RWPE2 (cell line): ENCODE results near the gene LDLRAD4.

Source experiments
- ATAC-seq: fragments of 200-7000 bp; cut with Tn5 transposase; 3 replicates; pipeline ENCODE4 v1.9.1; 2021; ENCODE audit warnings: low read depth
- DNase-seq: peaks from one replicate; pipeline ENCODE4 v3.0.0-alpha.2; 2020; ENCODE audit warnings: low spot score
- H3K27ac ChIP-seq: fragments of 450-650 bp; 2 replicates; pipeline ENCODE4 v1.5.1; 2017; ENCODE audit warnings: mild to moderate bottlenecking; ENCODE audit not compliant: poor library complexity, severe bottlenecking
- H3K27me3 ChIP-seq: fragments of 250-450 bp; sonication (Bioruptor Pico); 2 replicates; pipeline ENCODE4 v1.5.1; 2021; ENCODE audit warnings: mild to moderate bottlenecking, moderate library complexity; ENCODE audit not compliant: insufficient read depth, poor library complexity, severe bottlenecking
- H3K36me3 ChIP-seq: fragments of 250-450 bp; sonication (Bioruptor Pico); 2 replicates; pipeline ENCODE4 v1.5.1; 2020; ENCODE audit warnings: low read depth, mild to moderate bottlenecking, moderate library complexity
- H3K4me1 ChIP-seq: fragments of 250-450 bp; sonication (Bioruptor Pico); 2 replicates; pipeline ENCODE4 v1.5.1; 2021; ENCODE audit warnings: mild to moderate bottlenecking, moderate library complexity; ENCODE audit not compliant: insufficient read depth, poor library complexity, severe bottlenecking
- H3K4me3 ChIP-seq: fragments of 250-450 bp; sonication (Bioruptor Pico); 2 replicates; pipeline ENCODE4 v1.5.1; 2021; ENCODE audit warnings: mild to moderate bottlenecking, moderate library complexity; ENCODE audit not compliant: severe bottlenecking
- H3K9me3 ChIP-seq: fragments of 250-450 bp; sonication (Bioruptor Pico); 2 replicates; pipeline ENCODE4 v1.5.1; 2021; ENCODE audit warnings: mild to moderate bottlenecking, moderate library complexity; ENCODE audit not compliant: severe bottlenecking
- TF ChIP-seq, protein P1 (sequence below): fragments of 450-650 bp; IDR thresholded peaks from one replicate; pipeline ENCODE4 v1.5.1; 2017; ENCODE audit warnings: mild to moderate bottlenecking, moderate library complexity; ENCODE audit not compliant: poor library complexity, severe bottlenecking

Gene LDLRAD4

DNA sequence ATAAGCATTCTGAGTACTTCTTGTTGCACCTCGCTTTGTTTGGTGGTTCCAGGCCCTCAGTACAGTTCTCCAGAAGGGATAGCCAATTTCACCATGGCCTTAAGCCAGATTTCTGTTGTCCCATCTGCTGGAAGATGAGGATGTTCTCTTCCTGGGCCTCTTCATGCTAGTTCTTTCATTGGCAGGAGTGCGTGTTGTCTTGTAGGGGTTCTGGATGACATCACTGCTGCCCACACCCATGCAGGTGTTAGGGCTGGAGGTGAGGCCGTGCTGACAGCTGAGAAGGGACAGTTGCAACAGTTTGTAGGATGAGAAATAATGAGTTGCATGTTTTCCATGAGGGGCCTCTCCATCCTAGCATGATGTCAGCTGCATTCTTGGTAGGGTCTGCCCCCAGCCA is 142.9 kb downstream of the LDLRAD4 start:
- Histone ChIP-seq H3K9me3 (no peaks in the 10 kb centered on the region), H3K27ac (no peak overlapping the region), H3K4me1 (no peaks in the 10 kb centered on the region), H3K36me3 (no peaks in the 10 kb centered on the region), H3K27me3 (peaks cover 2% of the 10 kb centered on the region), H3K4me3 (no peak overlapping the region)
- TF ChIP-seq, protein P1, sequence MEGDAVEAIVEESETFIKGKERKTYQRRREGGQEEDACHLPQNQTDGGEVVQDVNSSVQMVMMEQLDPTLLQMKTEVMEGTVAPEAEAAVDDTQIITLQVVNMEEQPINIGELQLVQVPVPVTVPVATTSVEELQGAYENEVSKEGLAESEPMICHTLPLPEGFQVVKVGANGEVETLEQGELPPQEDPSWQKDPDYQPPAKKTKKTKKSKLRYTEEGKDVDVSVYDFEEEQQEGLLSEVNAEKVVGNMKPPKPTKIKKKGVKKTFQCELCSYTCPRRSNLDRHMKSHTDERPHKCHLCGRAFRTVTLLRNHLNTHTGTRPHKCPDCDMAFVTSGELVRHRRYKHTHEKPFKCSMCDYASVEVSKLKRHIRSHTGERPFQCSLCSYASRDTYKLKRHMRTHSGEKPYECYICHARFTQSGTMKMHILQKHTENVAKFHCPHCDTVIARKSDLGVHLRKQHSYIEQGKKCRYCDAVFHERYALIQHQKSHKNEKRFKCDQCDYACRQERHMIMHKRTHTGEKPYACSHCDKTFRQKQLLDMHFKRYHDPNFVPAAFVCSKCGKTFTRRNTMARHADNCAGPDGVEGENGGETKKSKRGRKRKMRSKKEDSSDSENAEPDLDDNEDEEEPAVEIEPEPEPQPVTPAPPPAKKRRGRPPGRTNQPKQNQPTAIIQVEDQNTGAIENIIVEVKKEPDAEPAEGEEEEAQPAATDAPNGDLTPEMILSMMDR = no peak
- ATAC-seq (no peak), DNase-seq (no peak)

DNA sequence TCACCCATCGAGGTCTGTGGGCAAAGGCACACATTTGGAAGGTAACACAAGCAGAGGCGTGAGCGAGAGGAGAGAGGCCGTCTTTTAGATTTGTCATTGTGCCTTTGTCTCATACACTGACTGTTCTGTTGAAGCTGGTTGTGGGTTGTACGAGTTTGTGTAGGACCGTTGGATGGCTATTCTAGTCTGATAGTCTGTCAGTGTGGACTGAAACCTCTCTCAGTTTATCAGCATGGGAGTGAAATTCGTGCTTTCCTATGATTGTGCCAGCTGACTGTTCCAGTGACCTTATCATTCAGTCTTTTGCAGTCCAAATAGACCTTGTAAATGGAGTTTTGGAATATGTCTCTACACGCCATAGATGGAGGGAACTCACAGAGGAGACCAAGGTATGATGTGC is 143.5 kb downstream of the LDLRAD4 start:
- no peak overlapping the region for H3K4me3 ChIP-seq
- DNase-seq = no peak
- no peaks in the 10 kb centered on the region for H3K4me1 ChIP-seq
- ATAC-seq = no peak
- TF ChIP-seq, protein P1 = no peak
- no peaks in the 10 kb centered on the region for H3K9me3 ChIP-seq
- peaks cover 2% of the 10 kb centered on the region for H3K27me3 ChIP-seq
- no peaks in the 10 kb centered on the region for H3K36me3 ChIP-seq
- no peak overlapping the region for H3K27ac ChIP-seq

DNA sequence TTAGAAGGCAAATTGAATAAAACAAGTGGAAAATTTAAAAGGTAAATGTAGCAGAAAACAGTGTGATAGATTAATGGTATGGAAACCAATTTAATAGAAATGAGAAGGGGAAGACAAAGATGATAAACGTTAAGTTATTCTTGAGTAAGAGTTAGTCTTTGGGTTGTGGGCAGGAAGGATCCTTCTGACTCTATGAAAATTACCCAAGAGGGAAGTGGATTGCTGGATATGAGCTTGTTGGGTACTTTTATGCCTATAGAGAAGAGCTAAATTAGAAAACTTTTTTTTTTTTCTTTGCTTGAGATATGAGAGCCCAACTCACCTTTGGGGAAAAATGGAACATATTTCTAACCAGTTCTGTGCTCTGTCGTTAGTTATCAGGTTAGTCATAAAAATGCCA is 144.0 kb downstream of the LDLRAD4 start:
- TF ChIP-seq, protein P1 = no peak
- no peaks in the 10 kb centered on the region for H3K4me1 ChIP-seq

DNA sequence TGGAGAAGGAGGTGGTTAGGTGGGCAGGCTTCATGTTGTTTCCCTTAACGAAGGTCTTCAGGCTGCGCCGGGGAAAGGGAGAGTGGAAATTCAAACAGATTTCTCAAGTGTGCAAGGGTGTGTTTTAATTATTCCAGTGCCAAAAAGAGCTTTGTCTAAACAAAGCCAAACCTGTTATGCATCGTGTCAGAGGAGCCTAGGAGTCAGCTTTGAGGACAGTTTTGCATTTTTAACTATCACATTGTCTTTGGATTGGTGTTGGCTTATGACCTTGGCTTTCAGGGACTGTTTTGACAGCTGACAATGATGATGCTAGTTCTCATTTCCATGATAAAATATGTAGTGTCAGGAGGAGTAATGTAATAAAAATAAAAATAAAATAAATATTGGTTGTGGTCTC is 144.8 kb downstream of the LDLRAD4 start:
- H3K27ac ChIP-seq = no peak overlapping the region
- H3K4me3 ChIP-seq = no peak overlapping the region
- ATAC-seq = no peak

More for the DNA sequence above, 144.0 kb downstream of the LDLRAD4 start:
- H3K27ac ChIP-seq = no peak overlapping the region
- H3K9me3 ChIP-seq = no peaks in the 10 kb centered on the region
- H3K27me3 ChIP-seq = peaks cover 2% of the 10 kb centered on the region
- no peak for ATAC-seq
- H3K4me3 ChIP-seq = no peak overlapping the region
- no peak for DNase-seq
- no peaks in the 10 kb centered on the region for H3K36me3 ChIP-seq

DNA sequence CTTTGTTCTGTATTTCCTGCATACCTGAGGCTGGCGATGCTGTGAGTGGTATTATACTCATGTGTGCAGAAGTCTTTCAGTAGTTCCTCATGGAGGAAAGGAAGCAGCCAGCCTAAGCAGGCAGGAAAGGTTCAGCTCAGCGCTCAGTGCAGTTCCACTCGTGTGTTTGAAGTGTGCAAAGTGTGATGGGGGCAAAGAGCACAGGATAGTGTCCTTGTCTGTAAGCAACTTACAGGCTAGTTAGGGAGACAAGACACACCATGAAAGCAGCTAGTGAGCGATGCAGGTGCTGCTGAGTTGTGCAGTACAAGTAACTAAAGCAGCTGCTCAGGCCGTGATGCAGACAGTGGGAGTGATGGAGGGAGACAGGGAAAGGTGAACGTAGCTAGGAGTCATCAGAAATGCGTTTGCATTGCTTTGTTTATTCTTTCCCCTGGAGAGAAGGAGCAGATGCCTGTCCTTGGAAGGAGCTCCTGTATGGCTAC is 146.2 kb downstream of the LDLRAD4 start:
- Histone ChIP-seq H3K9me3 (no peaks in the 10 kb centered on the region), H3K27ac (no peak overlapping the region), H3K4me1 (no peaks in the 10 kb centered on the region), H3K4me3 (no peak overlapping the region), H3K36me3 (no peaks in the 10 kb centered on the region), H3K27me3 (no peaks in the 10 kb centered on the region)
- ATAC-seq (no peak), DNase-seq (no peak)
- TF ChIP-seq, protein P1 = no peak

More for the DNA sequence above, 144.8 kb downstream of the LDLRAD4 start:
- DNase-seq = no peak
- TF ChIP-seq, protein P1 = no peak
- Histone ChIP-seq H3K9me3 (no peaks in the 10 kb centered on the region), H3K4me1 (no peaks in the 10 kb centered on the region), H3K27me3 (peaks cover under 1% of the 10 kb centered on the region), H3K36me3 (no peaks in the 10 kb centered on the region)
